Left lung (tissue), 10 donors: ENCODE results near the gene LAMB2. TPM values are rescaled to one million over a fixed set of nuclear protein-coding genes. Genes with fewer than 3 reads are reported as not detected.

ENCODE experiments used
- ATAC-seq: fragments of 200-7000 bp; cut with Tn5 transposase; one replicate; pipeline ENCODE4 v1.9.1; 2020; ENCODE audit warnings: moderate library complexity
- DNase-seq, 4 donors: peaks; one replicate each; pipeline ENCODE4 v3.0.0-alpha.2; 2013 to 2020
- H3K27ac ChIP-seq, 2 donors: fragments of 200-600 bp; sonication (generic) in 1 of 2; one replicate each; pipeline versions ENCODE4 v1.5.0 to v1.8.0; 2020 to 2021
- H3K27me3 ChIP-seq, 2 donors: fragments of 200-600 bp; sonication (generic) in 1 of 2; one replicate each; pipeline versions ENCODE4 v1.5.0 to v1.8.0; 2020 to 2021
- H3K36me3 ChIP-seq, 2 donors: fragments of 200-600 bp; sonication (generic) in 1 of 2; one replicate each; pipeline versions ENCODE4 v1.5.0 to v1.8.0; 2020 to 2021
- H3K4me1 ChIP-seq, 2 donors: fragments of 200-600 bp; one replicate each; pipeline ENCODE4 v1.8.0; 2021
- H3K4me3 ChIP-seq, 2 donors: fragments of 200-600 bp; sonication (generic) in 1 of 2; one replicate each; pipeline versions ENCODE4 v1.5.0 to v1.8.0; 2020 to 2021; ENCODE audit warnings: mild to moderate bottlenecking in 1 of 2
- H3K9me3 ChIP-seq, 2 donors: fragments of 200-600 bp; sonication (generic) in 1 of 2; one replicate each; pipeline versions ENCODE4 v1.5.0 to v1.8.0; 2020 to 2021
- intact Hi-C, 2 donors: fragments of 100-400 bp; cut with DNase I; formaldehyde crosslinking; loops; one replicate each; pipeline versions ENCODE4 v1.11.2 to v1.14.2; 2022
- polyA plus RNA-seq, 6 donors: library from polyadenylated mRNA; unstranded; fragments of 120-200 nt; gene quantifications; one replicate each; pipeline ENCODE4 v1.2.1, GENCODE V29; 2013; ENCODE audit not compliant: insufficient read length in 6 of 6
- total RNA-seq, 2 donors: library from RNA; stranded (reverse); fragmentation: NEBNext Ultra II Directional; extraction: Animal tissue kit (Norgen Biotek cat#: 25700); gene quantifications; one replicate each; pipeline ENCODE4 v1.2.1, GENCODE V29; 2021
- TF ChIP-seq, protein P1 (sequence below), 2 donors: fragments of 200-600 bp; sonication (generic) in 1 of 2; IDR thresholded peaks; one replicate each; pipeline versions ENCODE4 v1.5.0 to v1.8.0; 2021; ENCODE audit warnings: antibody characterized with exemption in 2 of 2
- donor health status: DM: no; HTN: yes; CAD: no.
- donor health status: DM: no; HTN: no; CAD: no.

LAMB2 gene
- total and polyA plus RNA-seq, 8 donors: 283 to 501 (median 444) TPM

DNA sequence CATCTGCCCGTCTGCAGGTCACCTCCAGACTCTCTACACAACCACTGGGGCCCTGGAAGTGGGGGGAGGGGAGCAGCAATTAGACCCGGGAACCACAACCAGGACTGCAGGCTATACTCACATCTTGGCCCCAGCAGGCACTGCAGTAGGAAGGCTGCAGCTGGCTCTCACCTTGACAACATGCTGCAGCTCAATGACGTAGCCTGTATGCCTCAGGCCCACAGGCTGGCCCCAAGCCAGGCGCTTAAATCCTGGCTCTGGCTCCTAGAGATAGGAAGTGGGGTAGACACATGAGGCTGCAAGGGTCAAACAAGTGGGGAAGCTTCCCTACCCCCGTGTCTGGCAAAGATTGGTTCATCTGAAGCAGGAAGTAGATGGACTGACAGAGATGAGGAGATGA lies 34.4 kb downstream of the LAMB2 start:
- TF ChIP-seq, protein P1, sequence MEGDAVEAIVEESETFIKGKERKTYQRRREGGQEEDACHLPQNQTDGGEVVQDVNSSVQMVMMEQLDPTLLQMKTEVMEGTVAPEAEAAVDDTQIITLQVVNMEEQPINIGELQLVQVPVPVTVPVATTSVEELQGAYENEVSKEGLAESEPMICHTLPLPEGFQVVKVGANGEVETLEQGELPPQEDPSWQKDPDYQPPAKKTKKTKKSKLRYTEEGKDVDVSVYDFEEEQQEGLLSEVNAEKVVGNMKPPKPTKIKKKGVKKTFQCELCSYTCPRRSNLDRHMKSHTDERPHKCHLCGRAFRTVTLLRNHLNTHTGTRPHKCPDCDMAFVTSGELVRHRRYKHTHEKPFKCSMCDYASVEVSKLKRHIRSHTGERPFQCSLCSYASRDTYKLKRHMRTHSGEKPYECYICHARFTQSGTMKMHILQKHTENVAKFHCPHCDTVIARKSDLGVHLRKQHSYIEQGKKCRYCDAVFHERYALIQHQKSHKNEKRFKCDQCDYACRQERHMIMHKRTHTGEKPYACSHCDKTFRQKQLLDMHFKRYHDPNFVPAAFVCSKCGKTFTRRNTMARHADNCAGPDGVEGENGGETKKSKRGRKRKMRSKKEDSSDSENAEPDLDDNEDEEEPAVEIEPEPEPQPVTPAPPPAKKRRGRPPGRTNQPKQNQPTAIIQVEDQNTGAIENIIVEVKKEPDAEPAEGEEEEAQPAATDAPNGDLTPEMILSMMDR (IDR thresholded peaks at IDR 0.05): no peak
- H3K36me3 ChIP-seq: peaks cover 0 to 66% of the 10 kb centered on the region in 2 donors

GRCh38 chr3:49093853-49094767 lies 38.7 kb downstream of the LAMB2 start, which contains the start of gene QRICH1:
QRICH1 (minus strand) TSS chr3:49094071; CDS start chr3:49077017, 17,054 bp downstream.
- H3K27ac ChIP-seq: peak within 1 kb of the TSS; percentile 92 to 95
- peak; percentile 98 to 99 (median 98) for DNase-seq
- TF ChIP-seq, protein P1 (IDR thresholded peaks at IDR 0.05): peak; percentile 30 to 45
- H3K4me3 ChIP-seq: peak within 1 kb of the TSS; percentile 90 to 96
- H3K4me1 ChIP-seq: peaks cover 15 to 36% of the 10 kb centered on the region in 2 donors
- peak; percentile 93 for ATAC-seq
- intact Hi-C loops: no loop called here
- H3K36me3 ChIP-seq: peaks cover 0 to 32% of the 10 kb centered on the region in 2 donors
- H3K9me3 ChIP-seq: no peaks in the 10 kb centered on the region
- H3K27me3 ChIP-seq: no peaks in the 10 kb centered on the region

More for the DNA sequence above, 34.4 kb downstream of the LAMB2 start:
- intact Hi-C loops: no loop called here
- H3K27ac ChIP-seq: no peak overlapping the region
- H3K9me3 ChIP-seq: no peaks in the 10 kb centered on the region
- ATAC-seq (no peak), DNase-seq (peak in 1 of 4 donors; percentile 24)
- no peaks in the 10 kb centered on the region for H3K27me3 ChIP-seq
- no peak overlapping the region for H3K4me3 ChIP-seq
- H3K4me1 ChIP-seq: peaks cover 7 to 13% of the 10 kb centered on the region in 2 donors

- H3K9me3 ChIP-seq: no peaks in the 10 kb centered on the region
- no peaks in the 10 kb centered on the region for H3K27me3 ChIP-seq
- intact Hi-C loops: no loop called here
- ATAC-seq: peak; percentile 63
- DNase-seq: peak; percentile 73 to 92 (median 82)
- peak overlapping the region; percentile 90 to 96 for H3K4me3 ChIP-seq
- H3K27ac ChIP-seq: peak overlapping the region; percentile 92 to 95
- TF ChIP-seq, protein P1 (IDR thresholded peaks at IDR 0.05): no peak
- peaks cover 15 to 41% of the 10 kb centered on the region in 2 donors for H3K4me1 ChIP-seq
- H3K36me3 ChIP-seq: peaks cover 0 to 23% of the 10 kb centered on the region in 2 donors
Measured at GRCh38 chr3:49092938-49093852, 39.7 kb downstream of the LAMB2 start.

GRCh38 chr3:49081429-49081828 lies 51.4 kb downstream of the LAMB2 start:
- peaks cover 0 to 47% of the 10 kb centered on the region in 2 donors for H3K36me3 ChIP-seq
- no peaks in the 10 kb centered on the region for H3K27me3 ChIP-seq
- no peak overlapping the region for H3K4me3 ChIP-seq
- TF ChIP-seq, protein P1 (IDR thresholded peaks at IDR 0.05): no peak
- H3K27ac ChIP-seq: no peak overlapping the region
- intact Hi-C loops: no loop called here
- H3K9me3 ChIP-seq: no peaks in the 10 kb centered on the region
- DNase-seq (peak in 1 of 4 donors; percentile 14), ATAC-seq (no peak)
- peaks cover 0 to 3% of the 10 kb centered on the region in 2 donors for H3K4me1 ChIP-seq
